ENCODE data around the gene CALCB.
"Not testable (repeated sequence)": the region's sequence is repeated elsewhere in the genome, so short reads cannot be mapped to it uniquely, and the experiment has no call there.

Gene CALCB

DNA sequence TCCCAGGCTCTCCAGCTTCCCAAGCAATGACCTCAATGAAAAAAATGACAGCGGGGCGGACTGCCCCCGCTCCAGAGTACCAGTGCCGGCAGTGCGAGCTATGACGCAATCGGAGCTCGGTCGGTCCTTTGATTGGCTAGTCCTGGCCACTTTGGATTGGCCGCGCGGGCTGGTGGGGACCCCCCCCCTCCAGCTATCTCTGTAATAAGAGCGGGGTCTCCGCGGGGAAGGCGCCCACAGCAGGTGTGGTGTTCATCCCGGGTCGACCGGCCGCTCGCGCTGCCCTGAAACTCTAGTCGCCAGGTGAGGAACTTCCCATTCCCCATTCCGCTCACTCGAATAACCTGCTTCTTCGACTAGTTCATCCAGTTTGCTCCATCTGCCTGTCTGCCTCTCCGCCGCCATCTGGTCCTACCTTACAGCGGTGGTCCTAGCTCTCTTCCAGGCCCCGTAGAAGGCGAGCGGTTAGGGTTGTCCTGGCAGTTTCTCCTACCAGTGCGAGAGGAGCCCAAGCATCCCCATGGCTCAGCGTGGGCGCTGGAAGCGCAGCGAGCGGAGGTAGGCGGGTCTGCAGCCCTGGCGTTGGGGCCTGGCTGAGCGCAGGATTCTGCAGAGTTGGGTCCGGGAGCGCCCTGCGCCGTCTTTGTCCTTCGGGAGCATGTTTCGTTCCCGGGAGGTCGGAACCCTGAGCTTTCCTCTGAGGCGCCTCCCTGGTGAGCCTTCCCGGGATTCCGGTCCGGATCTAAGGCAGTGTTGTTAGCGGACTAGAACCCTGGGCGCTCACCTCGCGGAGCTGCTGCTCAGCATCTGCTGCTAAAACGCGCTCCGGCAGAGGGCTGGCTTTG is at the start of gene CALCB:
Gene CALCB, plus strand, starts transcription at position 233 of the 845 bp plus-strand sequence. CDS start 1,126 bp downstream, outside the sequence.
- peak in 1 of 14 donors; percentile 12 for DNase-seq

DNA sequence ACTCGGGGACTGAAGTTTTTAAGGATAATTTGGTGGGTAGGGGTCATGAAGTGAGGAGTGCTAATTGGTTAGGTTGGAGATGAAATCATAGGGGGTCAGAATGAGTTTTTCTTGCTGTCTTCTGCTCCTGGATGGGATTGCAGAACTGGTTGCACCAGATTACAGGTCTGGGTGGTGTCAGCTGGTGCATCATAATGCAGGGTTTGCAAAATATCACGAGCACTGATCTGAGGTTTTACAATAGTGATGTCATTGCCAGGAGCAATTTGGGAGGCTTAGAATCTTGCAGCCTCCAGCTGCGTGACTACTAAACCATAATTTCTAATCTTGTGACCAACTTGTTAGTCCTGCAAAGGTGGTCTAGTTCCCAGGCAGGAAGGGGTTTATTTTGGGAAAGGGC is 46.4 kb upstream of the CALCB start:
- DNase-seq, result no peak

DNA sequence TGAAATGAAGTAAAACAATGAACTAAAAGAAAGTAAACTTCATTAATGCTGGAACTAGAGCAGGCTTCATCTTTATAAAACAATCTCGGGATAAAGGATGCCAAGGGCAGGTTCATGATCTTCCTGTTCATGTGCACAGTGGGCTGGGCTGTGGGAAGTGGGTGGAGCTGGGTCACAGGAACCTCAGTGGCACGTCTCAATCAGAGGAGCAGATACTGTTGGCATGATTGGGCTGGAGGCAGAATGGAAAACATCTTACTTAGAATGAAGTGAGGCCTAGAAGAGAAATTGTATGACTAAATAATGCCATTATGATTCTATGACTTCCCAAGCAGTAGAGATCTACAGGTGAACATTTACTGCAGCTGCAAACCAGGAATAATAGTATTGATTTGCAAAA is 45.4 kb upstream of the CALCB start:
- DNase-seq, result no peak

- DNase-seq, result no peak
Measured at GRCh38 chr11:15028379-15028778, 45.0 kb upstream of the CALCB start.

DNA sequence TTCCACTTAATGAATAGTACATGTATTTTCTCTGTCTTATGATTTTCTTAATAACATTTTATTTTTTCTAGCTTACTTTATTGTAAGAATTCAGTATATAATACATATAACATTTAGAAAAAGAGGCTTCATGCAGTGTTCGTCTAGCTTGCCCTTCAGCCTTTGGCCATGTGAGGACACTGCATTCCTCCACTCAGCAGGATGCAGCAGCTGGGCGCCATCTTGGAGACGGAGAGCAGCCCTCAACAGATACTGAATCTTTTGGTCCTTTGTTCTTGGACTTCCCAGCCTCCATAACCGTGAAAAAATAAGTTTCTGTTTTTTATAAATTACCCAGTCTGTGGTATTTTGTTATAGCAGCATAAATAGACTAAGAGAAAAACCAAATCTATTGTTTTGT is 41.4 kb upstream of the CALCB start:
- not testable (repeated sequence) for DNase-seq

DNA sequence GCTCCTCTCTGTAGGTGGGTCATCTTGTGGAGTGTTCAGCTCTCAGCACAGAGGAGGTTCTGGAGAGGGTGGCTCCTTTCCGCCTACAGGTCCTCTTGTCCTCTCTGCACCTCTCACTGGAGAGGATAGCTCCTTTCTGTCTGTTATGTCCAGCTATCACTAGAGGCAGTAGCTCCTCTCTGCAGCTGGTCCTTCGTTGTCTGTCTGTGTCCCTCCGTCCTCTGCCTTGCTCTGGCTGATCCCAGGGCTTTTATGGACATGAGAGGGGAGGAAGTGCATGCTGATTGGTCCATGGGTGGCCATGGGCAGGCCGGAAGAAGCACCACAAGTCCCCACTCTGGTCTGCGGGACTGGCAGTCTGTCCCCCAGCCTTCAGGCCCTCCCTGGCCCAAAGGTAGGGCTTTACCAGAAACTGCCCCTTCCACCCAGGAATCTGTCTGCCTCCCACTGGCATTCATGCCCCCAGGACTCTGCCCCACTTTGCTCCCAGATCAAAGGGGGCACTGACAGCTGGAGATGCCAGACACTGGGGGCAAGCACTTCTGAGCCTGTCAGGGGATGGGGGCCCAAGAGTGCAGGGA is 38.6 kb upstream of the CALCB start:
- DNase-seq, result no peak

GRCh38 chr11:15035283-15035682 is 38.1 kb upstream of the CALCB start:
- DNase-seq, result no peak

DNA sequence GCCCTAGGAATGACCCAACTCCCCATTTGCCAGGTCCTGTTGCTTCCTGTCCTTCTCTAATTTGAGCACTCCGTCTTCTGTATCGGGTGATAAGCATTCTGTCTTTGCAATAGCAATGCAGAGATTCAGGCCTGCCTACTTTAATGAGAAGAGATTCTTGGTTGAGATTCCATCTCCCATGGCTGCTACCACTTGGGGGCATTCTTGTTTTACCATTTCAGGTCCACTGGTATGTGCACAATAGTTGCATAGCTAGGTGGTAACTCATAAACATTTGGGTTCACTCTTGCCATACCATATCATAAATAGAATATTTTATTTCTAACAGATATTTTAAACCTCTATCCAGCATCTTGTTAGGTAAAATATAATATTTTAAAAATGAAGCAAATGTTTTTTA is 34.4 kb upstream of the CALCB start:
- no peak for DNase-seq

DNA sequence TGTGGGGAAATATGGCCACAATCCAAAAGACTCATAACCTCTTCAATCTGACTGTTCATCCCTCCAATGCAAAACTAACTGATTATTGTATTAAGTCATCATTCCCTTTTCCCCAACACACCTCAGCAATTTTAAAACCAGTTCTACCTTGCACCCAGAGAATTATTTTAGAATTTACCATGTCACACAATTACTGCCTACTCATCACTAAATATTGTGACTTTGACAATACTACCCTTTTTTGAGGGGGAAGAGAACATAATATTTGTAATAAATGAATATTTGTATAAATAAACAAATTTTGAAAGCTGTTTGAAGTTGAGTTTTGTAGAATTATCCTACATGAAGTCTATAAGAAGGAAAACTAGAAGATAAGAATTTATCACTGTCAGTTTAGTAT is 28.2 kb upstream of the CALCB start:
- DNase-seq, result no peak

GRCh38 chr11:15045891-15046290 is 27.5 kb upstream of the CALCB start:
- DNase-seq, result no peak

DNA sequence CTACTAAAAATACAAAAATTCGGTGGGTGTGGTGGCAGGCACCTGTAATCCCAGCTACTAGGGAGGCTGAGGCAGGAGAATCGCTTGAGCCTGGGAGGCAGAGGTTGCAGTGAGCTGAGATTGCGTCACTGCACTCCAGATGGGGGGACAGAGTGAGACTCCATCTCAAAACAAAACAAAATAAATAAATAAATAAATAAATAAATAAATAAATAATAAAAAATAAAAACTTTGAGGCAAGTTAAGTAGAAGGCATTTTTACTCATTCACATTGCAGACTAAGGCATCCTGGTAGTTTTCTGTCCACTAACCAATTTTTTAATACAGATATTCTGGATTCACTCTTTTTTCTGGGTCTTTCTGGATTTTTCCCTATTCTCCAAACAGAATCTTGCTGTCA is 26.7 kb upstream of the CALCB start:
- DNase-seq, result not testable (repeated sequence)

DNA sequence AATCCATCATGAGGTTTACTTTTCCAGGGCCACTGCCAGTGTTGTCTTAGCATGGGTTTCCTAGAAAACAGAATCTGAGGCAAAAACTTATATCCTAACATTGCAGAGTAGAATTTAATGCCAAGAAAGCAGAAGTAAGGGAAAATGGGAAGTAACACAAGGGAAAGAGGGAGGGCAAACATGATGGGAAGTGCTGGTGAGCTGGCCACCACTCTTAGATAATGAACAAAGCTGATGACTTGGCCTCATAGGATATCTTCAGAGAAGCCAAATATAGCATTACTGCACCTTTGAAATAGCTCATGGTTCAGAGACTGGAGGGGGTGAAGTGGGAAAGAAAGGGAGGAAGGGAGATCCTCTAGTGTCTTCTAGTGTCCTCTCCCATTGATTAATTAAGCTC is 24.8 kb upstream of the CALCB start:
- no peak for DNase-seq

DNA sequence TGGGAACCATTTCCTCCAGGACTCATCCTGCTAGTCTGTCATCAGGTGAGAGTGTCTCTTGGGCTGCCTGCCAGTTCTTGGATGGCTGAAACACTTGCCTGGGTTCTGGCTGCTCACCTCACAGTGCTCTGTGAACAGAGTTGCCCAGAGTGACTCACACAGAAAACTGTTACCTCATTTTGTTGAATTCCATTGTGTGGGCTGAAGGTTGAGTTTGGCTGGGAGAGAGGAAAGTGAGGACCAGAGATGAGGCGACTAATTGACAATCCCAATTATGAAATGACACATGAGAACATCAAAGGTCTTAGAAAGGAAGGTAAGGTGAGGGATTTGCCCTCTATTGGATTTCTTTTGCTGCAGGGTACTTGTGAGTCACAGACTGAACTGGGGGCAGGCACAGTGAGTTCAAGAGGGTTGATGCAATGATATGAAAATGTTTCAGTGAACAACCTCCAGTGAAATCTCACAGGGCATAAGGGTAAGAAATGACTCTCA is 20.2 kb upstream of the CALCB start:
- DNase-seq, result no peak

- DNase-seq, result no peak
Measured at GRCh38 chr11:15055620-15056356, 17.6 kb upstream of the CALCB start.

DNA sequence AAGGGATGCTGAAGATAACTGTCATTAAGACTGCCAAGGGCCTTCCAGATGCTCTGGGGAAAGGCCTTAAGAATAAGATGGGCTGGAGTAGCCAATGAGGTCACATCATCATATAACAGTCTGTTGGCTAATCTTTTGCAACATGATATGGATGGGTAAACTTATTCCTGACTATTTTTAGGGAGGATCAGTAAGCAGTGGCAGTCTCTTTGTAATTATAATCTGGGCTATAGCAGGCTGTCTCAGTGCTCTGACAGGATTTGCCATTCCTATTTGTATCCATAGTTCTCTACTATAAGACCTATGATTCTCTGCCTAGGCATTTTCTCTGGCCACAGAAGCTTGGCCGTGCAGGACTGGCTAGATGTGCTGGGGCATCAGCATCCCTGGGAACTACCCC is 16.1 kb upstream of the CALCB start:
- no peak for DNase-seq

DNA sequence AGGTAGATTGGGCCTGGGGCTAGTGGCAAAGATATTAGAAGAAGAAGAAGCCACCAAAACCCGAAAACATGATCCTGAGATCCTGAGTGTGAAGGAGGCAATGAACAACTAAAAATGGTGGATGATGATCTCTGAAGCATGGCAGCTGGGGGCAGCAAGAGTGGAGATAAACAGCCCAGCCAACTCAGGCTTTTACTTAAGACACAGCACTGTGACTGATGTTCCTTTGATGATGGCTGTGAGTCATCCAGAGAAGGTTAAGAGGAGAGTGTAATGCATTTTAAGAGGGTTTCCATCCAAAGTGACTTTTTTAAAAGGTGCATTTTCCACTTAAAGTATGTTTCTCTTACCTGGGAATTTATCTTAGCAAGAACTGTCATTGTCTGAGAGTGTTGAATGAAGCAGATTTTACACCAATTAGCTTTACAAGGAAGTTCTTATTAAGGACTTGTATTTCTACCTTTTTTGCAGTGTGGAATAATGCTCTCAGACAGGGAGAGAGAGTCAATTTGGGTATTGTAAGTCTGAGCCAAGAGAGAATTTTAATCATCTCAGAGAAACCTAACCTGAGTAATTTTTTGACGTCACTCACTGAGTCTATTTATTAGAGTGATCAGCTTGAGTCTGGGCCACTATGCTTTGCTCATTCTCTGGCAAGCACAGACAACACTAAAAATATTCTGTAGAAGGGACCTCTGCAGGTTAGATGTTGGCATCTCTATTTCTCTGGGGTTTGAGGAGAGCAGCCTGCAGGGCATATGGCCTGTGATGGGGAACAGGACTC is 14.1 kb upstream of the CALCB start:
- DNase-seq, result no peak

DNA sequence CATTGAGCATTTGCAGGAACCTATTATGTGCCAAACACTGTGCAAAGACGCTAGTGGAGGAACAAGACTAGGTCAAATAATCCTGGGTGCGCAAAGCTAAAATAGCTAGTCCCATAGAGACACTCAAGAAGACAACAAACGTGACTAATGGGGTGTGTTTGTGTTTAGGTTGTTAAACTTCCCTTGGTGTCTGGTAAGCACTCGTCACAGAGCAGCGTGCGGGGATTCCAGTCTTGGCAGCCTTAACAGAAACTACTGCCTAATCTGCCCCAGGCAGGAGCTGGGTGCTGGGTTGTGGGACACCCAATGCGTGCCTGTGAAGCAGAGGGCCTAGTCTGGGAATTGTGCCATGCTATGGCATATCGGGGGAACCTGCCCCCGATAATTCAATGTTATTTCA is 10.8 kb upstream of the CALCB start:
- DNase-seq, result no peak

DNA sequence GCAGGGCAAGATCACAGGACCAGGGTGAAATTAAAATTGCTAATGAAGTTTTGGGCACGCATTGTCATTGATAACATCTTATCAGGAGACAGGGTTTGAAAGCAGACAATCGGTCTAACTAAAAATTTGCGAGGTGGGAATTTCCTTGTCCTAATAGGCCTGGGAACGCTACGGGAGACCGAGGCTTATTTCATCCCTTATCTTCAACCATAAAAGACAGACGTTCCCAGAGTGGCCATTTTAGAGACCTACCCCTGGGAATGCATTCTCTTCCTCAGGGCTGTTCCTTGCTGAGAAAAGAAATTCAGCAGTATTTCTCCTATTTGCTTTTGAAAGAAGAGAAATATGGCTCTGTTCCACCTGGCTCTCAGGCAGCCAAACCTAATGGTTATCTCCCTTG is 3.6 kb upstream of the CALCB start:
- DNase-seq, result not testable (repeated sequence)

DNA sequence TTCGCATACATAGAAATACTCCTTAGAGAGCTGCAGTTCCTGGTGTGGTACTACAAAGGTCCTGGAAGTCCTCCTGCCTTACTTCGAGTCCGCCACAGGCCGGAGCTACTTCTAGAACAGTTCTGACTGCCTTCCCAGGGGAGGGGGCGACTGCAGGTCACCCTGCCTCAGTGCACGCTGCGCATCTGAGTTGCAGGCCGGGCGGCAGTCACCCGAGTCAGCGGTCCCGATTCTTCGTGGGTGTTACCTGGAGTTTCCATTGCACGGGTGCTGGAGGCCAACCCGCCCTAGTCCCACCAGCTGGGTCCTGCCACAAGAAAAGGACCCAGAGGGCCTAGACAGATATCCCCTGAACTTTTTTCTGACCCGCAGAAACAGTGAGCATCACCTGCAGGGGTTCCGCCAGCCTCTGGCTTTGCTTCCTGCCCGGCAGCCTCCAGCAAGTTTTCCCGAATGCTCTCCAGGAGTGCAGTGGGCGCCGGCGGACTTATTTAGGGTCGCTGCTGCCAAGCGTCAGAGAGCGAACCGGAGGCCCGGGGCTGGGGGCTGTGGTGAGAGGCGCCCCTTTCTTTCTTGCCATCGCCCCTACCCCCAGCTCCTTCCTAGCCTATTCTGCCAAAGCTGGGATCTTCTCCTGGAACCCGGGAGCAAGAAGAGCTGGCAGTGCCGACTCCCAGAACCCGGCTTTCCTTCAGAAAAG is 1.7 kb upstream of the CALCB start:
- no peak for DNase-seq

- no peak for DNase-seq
Measured at GRCh38 chr11:15072551-15073143, 746 bp upstream of the CALCB start.
